HG02885 (cell line): ENCODE results near the gene STPG1.

Experiments used
- ATAC-seq: cut with Tn5 transposase; IDR thresholded peaks from one replicate; pipeline ENCODE4 v1.9.1; 2021; ENCODE audit warnings: mild to moderate bottlenecking; ENCODE audit not compliant: unreplicated experiment, poor library complexity

STPG1 gene

DNA sequence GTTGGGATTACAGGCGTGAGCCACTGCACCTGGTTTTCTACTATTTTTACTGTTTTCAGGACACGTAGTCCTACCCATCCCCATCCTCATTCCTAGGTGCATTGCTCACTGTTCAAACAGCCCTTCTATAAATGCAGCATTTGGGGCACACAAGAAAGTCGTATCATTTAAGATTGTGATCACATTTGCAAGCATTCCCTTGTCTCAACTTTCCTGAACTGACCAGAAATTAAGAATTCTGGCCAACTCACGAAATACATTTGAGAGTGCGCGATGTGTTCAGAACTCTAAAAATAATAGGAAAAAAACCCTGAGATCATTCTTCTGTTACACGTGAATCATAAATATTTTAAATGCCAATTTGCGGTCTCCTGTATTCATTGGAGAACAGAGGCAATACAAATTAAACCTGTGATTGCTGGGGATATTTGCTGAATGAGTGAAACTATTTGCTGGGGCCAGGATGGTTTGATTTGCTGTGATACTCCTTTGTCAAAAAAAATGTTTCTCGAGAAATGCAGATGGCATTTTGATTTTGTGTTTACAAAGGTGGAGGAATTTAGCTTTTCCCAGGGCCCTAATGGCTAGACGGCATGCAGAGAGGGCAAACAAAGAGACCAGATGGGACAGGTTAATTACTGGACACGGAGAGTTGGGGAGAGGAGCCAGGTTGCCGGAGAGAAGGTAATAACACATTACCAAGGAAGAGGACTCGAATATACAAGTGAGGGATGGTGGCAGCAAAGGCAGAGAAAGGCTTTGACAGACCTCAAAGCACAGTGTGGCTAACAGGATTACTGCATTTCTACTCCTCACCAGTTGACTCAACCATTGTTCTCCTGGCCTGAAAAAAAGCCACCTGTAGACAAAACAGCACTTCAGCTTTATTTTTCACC lies 38.4 kb downstream of the STPG1 start:
- no peak for ATAC-seq

DNA sequence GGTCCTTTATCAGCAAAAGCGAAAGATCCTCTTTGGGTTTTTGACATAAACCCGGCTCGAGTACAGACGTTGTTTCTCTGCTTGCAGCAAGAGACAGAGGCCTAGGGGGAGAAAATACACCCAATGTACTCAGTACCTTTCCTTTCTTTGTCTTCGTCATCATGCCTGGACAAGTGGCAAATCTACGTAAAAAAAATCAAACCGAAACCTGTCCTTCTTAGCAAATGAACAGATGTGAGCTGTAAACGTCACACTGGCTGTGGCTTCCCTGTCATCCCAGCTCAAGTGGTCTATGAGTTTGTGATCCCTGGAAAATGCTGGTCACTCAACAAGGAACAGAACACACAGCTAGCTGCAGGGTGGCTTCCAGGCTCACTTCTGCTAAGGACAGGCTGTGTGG lies 39.9 kb downstream of the STPG1 start:
- no peak for ATAC-seq

DNA sequence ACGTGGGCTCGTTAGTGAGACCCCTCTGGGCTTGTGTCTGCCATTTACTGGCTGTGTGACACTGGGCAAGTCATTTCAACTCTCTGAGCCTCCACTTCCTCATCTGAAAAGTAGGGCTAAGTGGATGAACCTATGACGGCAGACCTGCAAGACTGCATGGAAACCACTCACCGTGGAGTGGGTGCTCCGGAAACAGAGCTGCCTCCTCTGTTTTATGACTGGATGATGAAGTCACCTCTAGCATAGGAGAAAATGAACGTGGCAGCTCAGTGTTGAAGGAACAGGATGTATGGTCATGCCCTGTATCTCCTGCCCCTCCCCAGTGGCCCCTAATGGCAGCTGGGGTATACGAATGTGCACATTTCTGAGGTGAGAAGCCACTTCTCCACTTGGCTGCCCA lies 40.5 kb downstream of the STPG1 start:
- ATAC-seq = no peak

DNA sequence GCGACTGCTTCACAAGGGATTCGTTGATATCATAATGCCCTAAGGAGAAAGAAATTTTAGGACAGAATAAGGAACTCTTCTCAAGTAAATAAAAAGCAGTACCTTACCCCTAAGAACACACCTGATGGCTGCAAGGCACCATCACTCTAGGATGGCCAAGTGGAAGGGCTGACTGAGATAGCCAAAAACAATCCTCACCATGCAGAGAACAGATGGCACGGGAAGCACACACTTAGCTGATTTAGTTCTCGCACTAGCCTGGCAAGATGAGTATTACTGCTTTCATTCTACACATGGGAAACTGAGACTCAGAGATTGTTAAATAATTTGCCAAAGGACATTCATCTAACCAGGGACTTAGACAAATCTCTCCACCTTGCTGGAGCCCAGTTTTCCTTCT lies 43.8 kb downstream of the STPG1 start:
- no peak for ATAC-seq

DNA sequence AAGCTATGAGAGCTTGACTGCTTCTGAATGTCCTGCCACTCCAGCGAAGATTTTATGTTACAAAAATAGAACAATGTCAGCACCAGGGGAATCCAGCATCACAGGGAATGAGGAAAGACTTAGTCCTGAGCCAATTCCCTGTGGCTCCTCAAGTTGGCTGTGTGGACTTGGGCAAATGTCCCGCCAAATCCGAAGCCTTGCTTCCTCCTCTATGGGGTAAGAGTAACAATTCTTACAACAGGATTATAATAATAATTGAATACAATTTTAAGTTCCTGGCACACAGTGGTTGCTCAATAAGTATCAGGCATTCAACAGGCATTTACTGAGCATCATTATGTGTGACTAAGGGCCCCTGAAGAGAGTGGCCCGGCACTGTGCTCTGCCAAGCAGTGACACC lies 44.4 kb downstream of the STPG1 start:
- ATAC-seq = no peak

DNA sequence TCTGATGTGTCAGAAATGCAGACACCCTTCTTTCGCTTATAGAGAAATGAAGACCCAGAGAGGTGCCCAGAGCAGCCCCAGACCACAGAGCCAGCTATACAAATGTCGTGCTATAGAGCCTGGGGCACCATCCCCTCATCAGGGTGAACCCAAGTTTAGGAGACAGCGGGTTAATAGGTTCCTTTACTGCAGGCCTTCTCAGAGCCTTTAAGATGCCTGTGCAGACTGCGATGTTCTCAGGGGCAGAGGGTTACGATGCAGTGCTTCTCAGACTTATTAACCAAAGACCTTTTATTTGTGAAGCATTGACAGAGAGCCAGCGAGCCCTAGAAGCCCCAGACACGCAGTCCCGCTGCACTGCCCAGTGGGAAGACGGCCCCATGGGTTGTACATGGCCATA lies 46.9 kb downstream of the STPG1 start:
- no peak for ATAC-seq

DNA sequence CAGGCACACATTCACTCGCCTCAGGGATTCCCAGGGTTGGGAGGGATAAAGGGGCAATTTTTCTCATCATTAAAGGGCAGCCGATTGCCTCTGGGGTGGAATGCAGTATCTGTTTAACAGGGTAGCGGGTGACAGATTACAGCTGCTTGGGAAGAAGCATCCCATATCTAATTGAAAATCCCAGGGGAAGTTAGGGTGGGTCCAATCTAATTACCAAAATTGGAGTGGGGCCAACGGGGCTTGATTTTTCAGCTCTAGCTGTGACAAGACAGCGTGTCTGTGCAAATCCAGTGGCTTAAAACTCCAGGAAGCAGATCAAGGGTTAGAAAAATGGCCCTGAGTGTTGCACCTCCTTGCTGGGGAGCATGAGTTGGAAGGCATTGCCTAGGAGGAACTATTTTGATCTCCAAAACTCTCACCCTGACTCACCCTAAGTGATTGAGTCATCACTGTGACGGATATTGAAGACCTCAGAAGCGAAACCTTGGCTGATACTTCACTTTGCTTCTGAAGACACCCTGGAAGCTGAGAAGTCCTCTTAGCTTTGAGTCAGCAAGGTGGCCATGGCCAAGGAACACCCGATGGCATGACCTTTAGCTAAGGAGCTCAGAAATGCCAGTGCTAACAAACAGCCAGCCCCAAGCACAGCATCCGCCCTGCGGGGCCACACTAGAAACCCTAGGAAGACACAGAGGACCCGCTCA lies 48.5 kb downstream of the STPG1 start:
- ATAC-seq = no peak

DNA sequence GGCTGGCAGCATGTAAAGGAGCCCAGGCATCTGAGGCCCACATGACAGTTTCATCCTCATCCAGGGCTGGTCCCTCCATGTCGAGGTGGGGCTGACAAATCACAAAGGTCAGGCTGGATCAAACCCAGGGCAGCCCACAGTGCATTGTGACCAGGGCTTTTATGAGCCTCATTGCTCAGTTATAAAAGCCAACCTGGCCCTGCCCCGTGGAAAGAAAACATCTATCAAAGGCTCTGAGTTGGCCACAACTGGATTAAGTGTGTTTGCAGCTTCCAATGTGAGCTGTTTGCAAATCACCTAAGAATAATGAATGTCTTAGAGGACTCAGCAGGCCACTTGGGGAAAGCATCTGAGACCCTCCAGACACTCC lies 49.0 kb downstream of the STPG1 start:
- ATAC-seq = no peak

DNA sequence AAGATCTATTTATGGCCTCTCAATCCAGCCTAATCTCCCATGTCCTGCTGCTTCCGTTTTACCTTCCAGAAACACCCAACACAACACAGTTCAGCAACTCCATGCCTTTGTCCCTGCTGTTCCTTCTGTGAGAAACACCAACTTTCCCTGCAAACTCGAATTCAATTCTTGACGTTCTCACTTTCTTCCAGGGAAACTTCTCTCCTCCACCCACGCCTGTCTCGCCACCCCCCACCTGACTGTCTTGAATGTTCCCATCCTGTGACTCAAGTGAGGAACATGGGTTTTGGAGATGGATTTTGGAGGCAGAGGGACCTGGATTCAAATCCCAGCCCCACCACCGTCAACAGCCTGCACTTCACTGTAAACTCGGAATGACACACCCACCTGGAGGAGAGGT lies 49.6 kb downstream of the STPG1 start:
- ATAC-seq = no peak

DNA sequence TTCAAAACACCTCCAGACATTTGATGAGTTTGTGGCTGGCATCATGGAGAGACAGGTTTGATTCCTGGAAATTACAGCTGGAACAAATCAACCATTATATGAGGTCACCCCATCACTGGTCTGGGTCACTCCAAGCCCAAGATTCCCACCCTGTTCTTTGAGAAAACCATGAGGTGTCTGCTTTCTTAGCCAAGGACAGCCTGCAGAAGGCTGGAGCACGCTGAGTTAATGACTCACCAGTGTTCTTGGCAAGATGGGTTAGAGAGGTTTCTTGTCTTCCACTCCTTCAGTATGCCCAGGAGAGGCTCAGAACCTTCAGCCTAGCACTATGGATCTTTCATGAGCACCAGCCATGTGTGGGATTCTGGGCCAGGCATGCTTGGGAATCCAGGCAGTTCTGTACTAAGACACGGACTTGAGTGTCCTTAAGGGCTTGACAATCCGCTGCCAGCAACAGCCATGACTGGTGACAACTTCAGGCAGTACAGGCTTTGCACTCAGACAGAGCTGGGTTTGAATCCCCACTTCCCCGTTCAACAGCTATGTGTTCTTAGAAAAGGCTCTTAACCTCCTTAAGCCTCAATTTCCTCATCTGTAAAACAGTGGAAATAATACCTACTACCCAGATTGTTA lies 50.5 kb downstream of the STPG1 start:
- no peak for ATAC-seq

DNA sequence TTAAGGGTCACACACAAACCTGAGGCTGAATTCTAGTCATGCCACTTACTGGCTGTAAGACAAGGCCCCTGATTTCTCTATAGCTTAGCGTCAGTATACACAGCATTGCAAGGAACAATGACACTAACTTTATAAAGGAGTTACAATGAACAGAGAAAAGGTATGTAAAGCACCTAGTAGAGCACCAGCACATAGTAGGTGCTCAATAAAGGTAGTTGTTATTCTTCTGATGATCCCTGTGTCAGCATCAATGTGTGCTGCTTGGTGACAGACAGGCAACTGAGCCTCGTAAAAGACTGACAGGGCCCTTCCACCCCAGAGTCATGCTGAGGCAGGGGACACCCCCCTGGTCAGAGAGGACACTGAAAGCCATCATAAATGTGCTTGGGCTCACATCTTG lies 51.2 kb downstream of the STPG1 start:
- ATAC-seq = no peak

DNA sequence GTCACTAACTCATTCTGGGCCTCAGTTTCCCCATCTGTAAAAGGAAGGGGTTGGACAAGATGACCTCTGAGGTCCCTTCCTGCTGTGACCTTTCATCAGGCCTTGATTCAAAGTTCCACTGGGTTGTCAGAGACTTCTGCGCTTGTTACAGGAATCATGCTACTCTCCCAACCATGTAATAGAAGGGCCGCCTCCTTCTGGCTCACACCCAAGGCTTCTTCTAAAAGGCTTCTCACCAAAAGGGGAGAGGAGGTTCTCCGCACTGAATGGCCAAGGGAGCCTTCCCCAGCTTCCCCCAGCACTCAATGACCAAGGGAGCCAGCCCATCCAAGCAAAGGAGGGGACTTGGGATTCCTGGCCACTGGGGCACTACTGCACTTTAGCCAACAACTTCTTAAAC lies 51.8 kb downstream of the STPG1 start:
- no peak for ATAC-seq

DNA sequence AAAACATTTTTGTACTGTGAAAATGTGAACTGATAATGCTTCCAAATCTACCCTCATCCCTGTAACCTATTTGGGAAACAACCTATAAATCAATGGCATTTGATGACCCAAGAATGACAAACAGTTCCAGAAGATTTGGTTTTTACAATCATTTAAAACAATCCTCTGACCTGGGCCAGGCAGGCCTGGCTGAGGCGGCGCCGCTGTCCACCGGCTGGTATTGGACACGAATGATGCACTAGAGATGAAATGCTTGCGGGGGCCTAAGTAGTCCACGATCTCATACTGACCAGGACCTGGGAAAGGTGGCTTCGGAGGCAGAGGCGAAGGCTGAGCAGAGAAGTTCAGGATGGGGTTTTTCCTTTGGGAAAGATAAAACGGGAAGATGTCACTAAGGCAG lies 52.9 kb downstream of the STPG1 start:
- ATAC-seq = no peak

DNA sequence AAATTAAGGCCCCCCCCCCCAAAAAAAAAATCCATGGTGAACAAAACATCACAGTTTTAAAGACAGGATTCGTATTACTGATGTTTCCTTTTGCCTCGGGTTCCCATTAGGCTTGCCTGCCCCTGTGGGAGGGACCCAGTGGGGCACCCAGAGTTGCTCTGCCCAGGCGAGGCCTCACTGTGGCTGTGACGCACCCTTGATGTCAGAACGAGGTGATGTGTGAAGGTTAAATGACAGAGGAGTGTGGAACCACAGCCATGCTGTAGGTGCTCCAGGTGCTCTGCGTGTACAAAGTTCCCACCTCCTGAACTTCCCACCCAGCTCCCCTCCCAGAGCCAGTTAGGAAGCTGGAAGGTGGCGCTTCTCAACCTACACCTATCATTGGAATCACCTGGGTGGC lies 56.5 kb downstream of the STPG1 start:
- ATAC-seq = no peak

DNA sequence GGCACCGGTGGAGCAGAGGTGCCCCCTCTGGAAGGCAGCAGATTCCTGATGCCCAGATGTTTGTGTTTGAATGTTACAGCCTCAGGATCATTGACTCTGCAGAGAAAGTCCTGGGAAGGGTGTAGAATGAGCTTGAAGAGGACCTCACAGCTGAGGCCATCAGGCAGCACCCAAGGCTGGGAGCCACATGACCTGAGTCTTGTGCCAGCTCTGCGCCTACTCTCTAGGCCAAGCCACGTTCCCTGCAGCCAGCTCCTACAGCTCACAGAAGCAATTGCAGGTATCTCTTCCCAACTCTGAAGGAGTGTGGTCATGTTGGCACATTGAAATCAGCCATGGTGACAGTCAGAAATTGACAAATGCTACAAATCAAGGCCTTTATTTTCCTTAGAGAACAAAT lies 58.1 kb downstream of the STPG1 start:
- ATAC-seq = no peak

DNA sequence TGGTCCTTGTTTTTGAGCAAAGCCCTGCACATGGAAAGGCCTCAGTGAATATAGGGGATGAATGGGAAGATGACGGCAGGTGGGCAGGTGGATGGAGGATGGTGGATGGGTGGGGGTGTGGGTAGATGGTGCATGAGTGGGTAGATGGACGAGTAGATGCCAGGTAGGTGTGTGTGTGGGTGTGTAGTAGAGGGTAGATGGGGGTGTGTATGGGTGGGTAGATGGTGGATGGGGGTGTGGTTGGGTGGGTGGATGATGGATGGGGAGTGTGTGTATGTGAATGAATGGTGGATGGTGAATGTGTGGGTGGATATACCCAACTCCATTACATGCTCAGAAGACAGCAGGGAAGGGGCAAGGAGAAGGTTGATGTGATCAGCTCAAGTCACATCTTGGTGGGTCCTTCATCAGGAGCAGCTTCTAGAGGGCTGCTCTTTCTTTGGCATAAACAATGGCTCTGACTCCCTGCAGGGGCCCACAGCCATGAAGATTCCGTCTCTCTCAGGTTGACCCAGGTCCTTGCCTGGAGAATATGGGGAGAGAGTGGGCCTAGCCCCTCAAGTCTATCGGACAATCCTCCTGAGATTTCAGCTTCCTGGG lies 60.2 kb downstream of the STPG1 start:
- no peak for ATAC-seq

DNA sequence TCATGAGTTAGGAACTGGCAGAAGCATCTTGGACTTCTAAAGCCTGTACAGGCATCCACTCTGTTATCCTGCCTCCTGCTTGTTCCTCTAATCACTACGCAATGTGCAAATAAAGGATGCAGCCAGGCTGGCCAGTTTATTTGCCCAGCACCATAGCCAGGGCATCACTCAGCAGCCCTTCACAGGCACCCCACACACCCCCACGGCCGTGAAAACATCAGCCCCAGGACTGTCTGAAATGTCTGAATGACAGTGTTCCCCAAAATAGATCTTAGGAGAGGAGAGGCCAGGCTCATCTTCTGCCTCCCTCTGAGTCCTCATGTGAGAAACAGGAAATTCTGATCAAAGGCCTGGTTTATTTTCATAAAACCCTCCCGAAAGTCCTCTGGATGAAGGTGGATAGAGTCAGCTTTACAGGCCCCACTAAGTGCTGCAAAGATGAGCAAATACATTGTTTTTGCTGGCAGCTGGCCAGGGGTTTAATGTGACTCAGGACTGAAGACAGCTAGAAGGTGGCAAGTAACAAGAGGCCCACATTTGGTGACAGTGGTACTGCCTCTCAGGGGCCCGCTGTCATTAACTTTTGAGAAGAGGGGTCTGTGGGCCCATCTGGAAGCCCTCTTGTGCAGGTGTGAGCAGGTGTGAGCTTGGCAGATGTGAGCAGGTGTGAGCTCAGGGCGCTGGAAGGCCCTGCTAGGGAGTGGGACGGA lies 61.5 kb downstream of the STPG1 start:
- no peak for ATAC-seq

DNA sequence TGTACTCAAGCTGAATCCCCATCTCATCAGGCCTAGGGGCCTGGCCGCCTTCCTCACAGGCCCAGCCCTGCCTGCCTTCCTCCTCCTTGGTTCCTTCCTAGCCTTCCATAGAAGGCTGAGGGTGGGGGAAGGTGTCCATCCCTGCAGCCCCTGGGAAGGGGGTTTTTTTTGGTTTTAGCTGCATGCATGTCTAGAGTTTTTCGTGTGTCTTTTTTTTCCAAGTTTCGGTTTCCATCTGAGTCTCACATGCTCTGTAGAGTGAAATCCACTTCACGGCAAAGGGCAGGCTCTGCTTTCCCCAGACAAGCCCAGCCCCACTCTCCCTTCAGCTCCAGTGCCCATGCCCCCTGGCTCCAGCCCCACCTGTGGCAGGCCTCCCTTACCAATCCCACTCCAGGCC lies 62.3 kb downstream of the STPG1 start:
- ATAC-seq = peak; percentile 50

DNA sequence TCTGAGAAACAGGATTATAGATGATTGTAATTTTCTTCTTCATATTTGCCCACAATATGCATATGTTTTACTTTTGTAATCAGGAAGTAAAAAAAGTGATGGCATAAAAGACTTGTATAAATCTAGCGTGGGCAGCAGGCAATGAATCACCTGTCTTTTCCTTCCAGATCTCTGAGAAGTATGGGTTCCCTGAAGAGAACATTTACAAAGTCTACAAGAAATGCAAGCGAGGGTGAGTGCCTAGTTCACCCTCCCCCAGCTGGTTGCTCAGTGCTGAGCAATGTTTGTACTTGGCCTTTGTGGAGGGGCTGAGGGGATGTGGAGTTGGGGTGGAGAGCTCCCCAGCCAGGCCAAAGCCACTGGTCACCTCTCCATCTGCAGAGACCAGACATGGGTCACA lies 63.7 kb downstream of the STPG1 start:
- no peak for ATAC-seq

DNA sequence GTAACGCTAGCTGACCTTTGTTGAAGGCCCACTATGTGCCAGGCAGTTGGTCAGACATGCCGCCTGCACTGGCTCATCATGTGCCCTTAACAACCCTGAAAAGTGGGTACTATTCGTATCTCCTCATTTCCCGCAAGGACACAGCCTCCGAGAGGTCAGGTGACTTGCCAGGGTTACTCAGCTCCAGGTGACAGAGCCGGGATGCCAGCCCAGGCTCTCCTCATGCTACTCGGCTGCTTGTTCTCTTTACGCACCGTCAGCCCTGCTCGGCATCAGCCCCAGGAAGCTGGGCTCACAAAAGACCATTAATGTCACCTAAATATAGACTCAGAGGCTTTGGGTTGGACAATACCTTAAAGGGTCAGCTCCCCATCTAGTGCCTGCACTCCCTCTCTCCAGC lies 65.4 kb downstream of the STPG1 start:
- ATAC-seq = no peak
